Measurements from ENCODE around the gene BCKDHB. TPM values are rescaled to one million over a fixed set of nuclear protein-coding genes. Genes with fewer than 3 reads are reported as not detected.

BCKDHB gene
- total RNA-seq, 1 experiment from 2014 or later = 24.3 TPM

DNA sequence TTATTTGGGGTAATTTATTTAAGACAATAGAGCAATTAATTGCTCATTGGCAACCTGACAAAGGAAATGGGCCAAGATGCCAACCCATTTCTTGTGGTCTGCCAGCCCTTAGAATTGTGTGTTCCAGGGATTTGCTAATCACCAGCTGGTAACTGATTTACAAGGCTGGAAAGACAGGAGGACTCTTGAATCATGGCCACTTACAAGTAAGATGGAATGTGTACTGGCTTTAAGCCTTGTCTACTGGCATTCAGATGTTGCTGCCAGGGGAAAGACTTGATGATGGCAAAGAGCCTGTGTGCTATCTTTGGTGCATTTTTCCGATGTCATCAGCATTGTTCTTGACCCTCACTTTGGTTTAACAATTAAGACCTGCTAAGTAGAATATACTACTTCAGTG, 91.0 kb downstream of the BCKDHB start:
- DNase-seq (ENCODE audit: low spot score) (no peak), ATAC-seq (no peak)
- H3K4me3 Mint-ChIP-seq = no peak overlapping the region
- POLR2A ChIA-PET = no interaction called here
- no peak overlapping the region for H3K27ac Mint-ChIP-seq
- H3K4me1 Mint-ChIP-seq = no peaks in the 10 kb centered on the region
- H3K36me3 Mint-ChIP-seq = no peaks in the 10 kb centered on the region
- CTCF ChIA-PET = no interaction called here
- no peaks in the 10 kb centered on the region for H3K27me3 Mint-ChIP-seq (ENCODE audit: low read depth)
- no peaks in the 10 kb centered on the region for H3K9me3 Mint-ChIP-seq
- TF ChIP-seq, protein P1, sequence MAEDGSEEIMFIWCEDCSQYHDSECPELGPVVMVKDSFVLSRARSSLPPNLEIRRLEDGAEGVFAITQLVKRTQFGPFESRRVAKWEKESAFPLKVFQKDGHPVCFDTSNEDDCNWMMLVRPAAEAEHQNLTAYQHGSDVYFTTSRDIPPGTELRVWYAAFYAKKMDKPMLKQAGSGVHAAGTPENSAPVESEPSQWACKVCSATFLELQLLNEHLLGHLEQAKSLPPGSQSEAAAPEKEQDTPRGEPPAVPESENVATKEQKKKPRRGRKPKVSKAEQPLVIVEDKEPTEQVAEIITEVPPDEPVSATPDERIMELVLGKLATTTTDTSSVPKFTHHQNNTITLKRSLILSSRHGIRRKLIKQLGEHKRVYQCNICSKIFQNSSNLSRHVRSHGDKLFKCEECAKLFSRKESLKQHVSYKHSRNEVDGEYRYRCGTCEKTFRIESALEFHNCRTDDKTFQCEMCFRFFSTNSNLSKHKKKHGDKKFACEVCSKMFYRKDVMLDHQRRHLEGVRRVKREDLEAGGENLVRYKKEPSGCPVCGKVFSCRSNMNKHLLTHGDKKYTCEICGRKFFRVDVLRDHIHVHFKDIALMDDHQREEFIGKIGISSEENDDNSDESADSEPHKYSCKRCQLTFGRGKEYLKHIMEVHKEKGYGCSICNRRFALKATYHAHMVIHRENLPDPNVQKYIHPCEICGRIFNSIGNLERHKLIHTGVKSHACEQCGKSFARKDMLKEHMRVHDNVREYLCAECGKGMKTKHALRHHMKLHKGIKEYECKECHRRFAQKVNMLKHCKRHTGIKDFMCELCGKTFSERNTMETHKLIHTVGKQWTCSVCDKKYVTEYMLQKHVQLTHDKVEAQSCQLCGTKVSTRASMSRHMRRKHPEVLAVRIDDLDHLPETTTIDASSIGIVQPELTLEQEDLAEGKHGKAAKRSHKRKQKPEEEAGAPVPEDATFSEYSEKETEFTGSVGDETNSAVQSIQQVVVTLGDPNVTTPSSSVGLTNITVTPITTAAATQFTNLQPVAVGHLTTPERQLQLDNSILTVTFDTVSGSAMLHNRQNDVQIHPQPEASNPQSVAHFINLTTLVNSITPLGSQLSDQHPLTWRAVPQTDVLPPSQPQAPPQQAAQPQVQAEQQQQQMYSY (CRISPR knock-in tag; IDR thresholded peaks at IDR 0.05) = no peak
- TF ChIP-seq GTF2I (CRISPR knock-in tag; conservative IDR thresholded peaks at IDR 0.05) (no peak), CBFB (CRISPR knock-in tag; IDR thresholded peaks at IDR 0.05; ENCODE audit: low read depth) (no peak), SMAD4 (CRISPR knock-in tag; IDR thresholded peaks at IDR 0.05) (no peak), E2F4 (CRISPR knock-in tag; IDR thresholded peaks at IDR 0.05; ENCODE audit: borderline replicate concordance, low read depth) (no peak), TP53 (CRISPR knock-in tag; IDR thresholded peaks at IDR 0.05) (no peak)

DNA sequence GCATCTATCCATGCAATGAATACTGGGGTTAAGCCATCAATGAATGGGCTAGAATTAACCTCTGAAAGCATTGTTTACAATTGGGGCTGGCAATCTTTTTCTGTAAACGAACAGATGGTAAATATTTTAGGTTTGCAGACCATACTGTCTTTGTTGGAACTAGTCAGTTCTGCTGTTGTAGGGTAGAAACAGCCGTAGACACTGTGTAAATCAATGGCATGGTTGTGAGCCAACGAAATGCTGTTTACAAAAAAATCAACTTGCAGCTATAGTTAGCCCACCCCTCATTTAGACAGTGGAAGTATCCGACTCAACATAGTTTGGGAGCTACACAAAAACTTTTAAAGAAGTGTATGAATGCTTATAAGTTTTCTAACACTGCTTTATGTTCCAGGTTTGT, 91.5 kb downstream of the BCKDHB start:
- no peak overlapping the region for H3K4me3 Mint-ChIP-seq
- CTCF ChIA-PET = no interaction called here
- POLR2A ChIA-PET = no interaction called here

More for the DNA sequence above, 91.5 kb downstream of the BCKDHB start:
- ATAC-seq (no peak), DNase-seq (ENCODE audit: low spot score) (no peak)
- no peaks in the 10 kb centered on the region for H3K27me3 Mint-ChIP-seq (ENCODE audit: low read depth)
- no peaks in the 10 kb centered on the region for H3K9me3 Mint-ChIP-seq
- TF ChIP-seq FOXK1 (CRISPR knock-in tag; IDR thresholded peaks at IDR 0.05) = no peak
- TF ChIP-seq MYBL2 (CRISPR knock-in tag; IDR thresholded peaks at IDR 0.05) = no peak
- no peak for TF ChIP-seq ETV6 (CRISPR knock-in tag; IDR thresholded peaks at IDR 0.05)
- TF ChIP-seq MLX (CRISPR knock-in tag; IDR thresholded peaks at IDR 0.05) = no peak
- TF ChIP-seq, protein P2, sequence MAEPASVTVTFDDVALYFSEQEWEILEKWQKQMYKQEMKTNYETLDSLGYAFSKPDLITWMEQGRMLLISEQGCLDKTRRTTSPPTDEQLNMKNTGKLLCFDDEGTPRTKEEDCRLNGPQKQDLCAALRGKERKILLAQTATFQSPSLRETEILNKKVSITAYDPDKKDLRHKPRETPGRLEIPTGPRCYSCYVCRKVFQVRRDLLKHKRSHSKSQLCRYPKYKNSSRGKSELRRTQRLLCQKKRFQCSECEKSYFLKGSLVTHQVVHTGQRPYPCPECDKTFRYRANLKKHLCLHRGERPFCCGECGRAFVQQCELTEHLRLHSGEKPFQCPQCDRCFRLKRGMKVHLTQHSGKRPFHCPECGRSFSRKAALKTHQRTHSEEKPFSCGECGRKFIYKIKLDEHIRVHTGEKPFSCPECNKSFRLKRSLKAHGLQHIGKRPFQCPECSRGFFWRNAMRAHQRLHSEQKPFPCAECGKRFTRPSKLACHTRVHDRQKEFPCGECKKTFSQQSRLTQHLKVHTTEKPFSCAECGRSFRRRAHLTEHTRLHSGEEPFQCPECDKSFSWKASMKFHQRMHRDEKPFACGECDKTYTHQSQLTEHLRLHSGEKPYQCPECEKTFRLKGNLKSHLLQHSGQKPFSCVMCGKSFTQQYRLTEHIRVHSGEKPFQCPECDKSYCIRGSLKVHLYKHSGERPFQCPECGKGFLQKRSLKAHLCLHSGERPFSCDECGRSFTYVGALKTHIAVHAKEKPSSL (CRISPR knock-in tag; conservative IDR thresholded peaks at IDR 0.05) = no peak
- no peak for TF ChIP-seq ZNF219 (CRISPR knock-in tag; IDR thresholded peaks at IDR 0.05; ENCODE audit: borderline replicate concordance)
- no peak for TF ChIP-seq ATF3 (CRISPR knock-in tag; conservative IDR thresholded peaks at IDR 0.05)
- no peak for TF ChIP-seq NR1H2 (CRISPR knock-in tag; IDR thresholded peaks at IDR 0.05)
- TF ChIP-seq, protein P3, sequence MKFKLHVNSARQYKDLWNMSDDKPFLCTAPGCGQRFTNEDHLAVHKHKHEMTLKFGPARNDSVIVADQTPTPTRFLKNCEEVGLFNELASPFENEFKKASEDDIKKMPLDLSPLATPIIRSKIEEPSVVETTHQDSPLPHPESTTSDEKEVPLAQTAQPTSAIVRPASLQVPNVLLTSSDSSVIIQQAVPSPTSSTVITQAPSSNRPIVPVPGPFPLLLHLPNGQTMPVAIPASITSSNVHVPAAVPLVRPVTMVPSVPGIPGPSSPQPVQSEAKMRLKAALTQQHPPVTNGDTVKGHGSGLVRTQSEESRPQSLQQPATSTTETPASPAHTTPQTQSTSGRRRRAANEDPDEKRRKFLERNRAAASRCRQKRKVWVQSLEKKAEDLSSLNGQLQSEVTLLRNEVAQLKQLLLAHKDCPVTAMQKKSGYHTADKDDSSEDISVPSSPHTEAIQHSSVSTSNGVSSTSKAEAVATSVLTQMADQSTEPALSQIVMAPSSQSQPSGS (CRISPR knock-in tag; IDR thresholded peaks at IDR 0.05; ENCODE audit: borderline replicate concordance, low read depth) = no peak
- TF ChIP-seq, protein P4, sequence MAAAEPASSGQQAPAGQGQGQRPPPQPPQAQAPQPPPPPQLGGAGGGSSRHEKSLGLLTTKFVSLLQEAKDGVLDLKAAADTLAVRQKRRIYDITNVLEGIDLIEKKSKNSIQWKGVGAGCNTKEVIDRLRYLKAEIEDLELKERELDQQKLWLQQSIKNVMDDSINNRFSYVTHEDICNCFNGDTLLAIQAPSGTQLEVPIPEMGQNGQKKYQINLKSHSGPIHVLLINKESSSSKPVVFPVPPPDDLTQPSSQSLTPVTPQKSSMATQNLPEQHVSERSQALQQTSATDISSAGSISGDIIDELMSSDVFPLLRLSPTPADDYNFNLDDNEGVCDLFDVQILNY (CRISPR knock-in tag; IDR thresholded peaks at IDR 0.05) = no peak
- TF ChIP-seq JUN (CRISPR knock-in tag; IDR thresholded peaks at IDR 0.05) = no peak
- no peak for TF ChIP-seq JAZF1 (CRISPR knock-in tag; IDR thresholded peaks at IDR 0.05)
- H3K4me1 Mint-ChIP-seq = no peaks in the 10 kb centered on the region
- no peak overlapping the region for H3K27ac Mint-ChIP-seq
- no peaks in the 10 kb centered on the region for H3K36me3 Mint-ChIP-seq

Measured in WTC11 (cell line).